Thyroid gland (tissue), 4 donors: ENCODE data around the gene COL4A1.

ENCODE experiments used
- CTCF ChIP-seq, 6 experiments: fragments of 200-600 bp in 3 of 6; fragments of 450-650 bp in 3 of 6; sonication (generic) in 3 of 6; IDR thresholded peaks; one replicate each; pipeline ENCODE4 v1.5.1; 2016 to 2019; ENCODE audit warnings: antibody characterized with exemption in 6 of 6, mild to moderate bottlenecking in 2 of 6, inconsistent platforms in 1 of 6, moderate library complexity in 1 of 6
- POLR2A ChIP-seq, 2 donors: fragments of 450-650 bp; IDR thresholded peaks; one replicate each; pipeline ENCODE4 v1.6.1; 2017; ENCODE audit warnings: antibody characterized with exemption in 2 of 2, mild to moderate bottlenecking in 2 of 2, moderate library complexity in 1 of 2

GRCh38 chr13:110127986-110128511 lies 178.9 kb downstream of the COL4A1 start:
- TF ChIP-seq CTCF (IDR thresholded peaks at IDR 0.05) (no peak), POLR2A (IDR thresholded peaks at IDR 0.05) (no peak)
